GM18499 (cell line): Measurements from ENCODE around the gene MYCBPAP.

ENCODE experiments used
- ATAC-seq: cut with Tn5 transposase; IDR thresholded peaks from one replicate; pipeline ENCODE4 v1.9.1; 2021; ENCODE audit warnings: moderate number of reproducible peaks; ENCODE audit not compliant: insufficient read depth, unreplicated experiment

The MYCBPAP gene

GRCh38 chr17:50514388-50514787 is 6.1 kb downstream of the MYCBPAP start:
- no peak for ATAC-seq

- ATAC-seq: no peak
These were observed 6.9 kb downstream of the MYCBPAP start for GRCh38 chr17:50514936-50515702.

- no peak for ATAC-seq
These were observed 8.8 kb downstream of the MYCBPAP start for GRCh38 chr17:50517011-50517410.

GRCh38 chr17:50517504-50518383 is 9.5 kb downstream of the MYCBPAP start:
- no peak for ATAC-seq

GRCh38 chr17:50518384-50519023 is 10.3 kb downstream of the MYCBPAP start:
- no peak for ATAC-seq

- no peak for ATAC-seq
These were observed 11.0 kb downstream of the MYCBPAP start for GRCh38 chr17:50519141-50519834.

- no peak for ATAC-seq
These were observed 12.2 kb downstream of the MYCBPAP start for GRCh38 chr17:50520483-50520882.

- ATAC-seq: no peak
These were observed 13.3 kb downstream of the MYCBPAP start for GRCh38 chr17:50521514-50521913.

GRCh38 chr17:50522766-50523165 is 14.5 kb downstream of the MYCBPAP start:
- ATAC-seq: no peak

- no peak for ATAC-seq
These were observed 15.0 kb downstream of the MYCBPAP start for GRCh38 chr17:50523208-50523607.

- no peak for ATAC-seq
These were observed 16.6 kb downstream of the MYCBPAP start for GRCh38 chr17:50524838-50525237.

- ATAC-seq: no peak
These were observed 19.0 kb downstream of the MYCBPAP start for GRCh38 chr17:50527155-50527762.

- ATAC-seq: no peak
These were observed 19.8 kb downstream of the MYCBPAP start for GRCh38 chr17:50527949-50528474.

- no peak for ATAC-seq
These were observed 21.6 kb downstream of the MYCBPAP start for GRCh38 chr17:50529849-50530248.

- ATAC-seq: no peak
These were observed 23.3 kb downstream of the MYCBPAP start for GRCh38 chr17:50531428-50532025.

- no peak for ATAC-seq
These were observed 24.3 kb downstream of the MYCBPAP start, which contains the start of gene EPN3 for GRCh38 chr17:50532452-50533024. Gene EPN3, plus strand, starts transcription at chr17:50532735. Its CDS starts 3,822 bp downstream, at chr17:50536557.

GRCh38 chr17:50533185-50533584 is 24.9 kb downstream of the MYCBPAP start:
- ATAC-seq: no peak

GRCh38 chr17:50533720-50534148 is 25.5 kb downstream of the MYCBPAP start:
- ATAC-seq: no peak
